ENCODE measurements around the gene ENO3. TPM values are rescaled to one million over a fixed set of nuclear protein-coding genes. Genes with fewer than 3 reads are reported as not detected.
"Not testable (repeated sequence)": the region's sequence is repeated elsewhere in the genome, so short reads cannot be mapped to it uniquely, and the experiment has no call there.

ENO3 gene
- total RNA-seq, 6 experiments from 2014 or later = 1.9 to 4.6 (median 3.2) TPM

DNA sequence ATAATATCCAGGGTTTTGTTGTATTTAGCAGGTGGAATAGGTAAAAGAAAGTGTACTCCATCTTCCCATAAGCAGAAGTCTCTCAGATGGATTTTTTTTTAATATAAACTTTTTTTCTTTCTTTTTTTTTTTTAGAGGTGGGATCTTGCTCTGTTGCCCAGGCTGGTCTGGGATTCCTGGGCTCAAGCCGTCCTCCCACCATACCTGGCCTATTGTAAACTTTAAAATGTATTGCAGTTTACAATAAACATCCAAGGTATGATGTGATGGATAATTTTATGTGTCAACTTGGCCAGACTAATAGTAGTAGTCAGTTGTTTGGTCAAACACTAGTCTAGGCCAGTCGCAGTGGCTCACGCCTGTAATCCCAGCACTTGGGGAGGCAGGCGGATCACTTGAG is 29.6 kb upstream of the ENO3 start:
- Mint-ChIP-seq H3K4me3 (no peak overlapping the region), H3K27me3 (ENCODE audit: insufficient read depth) (peaks cover 1% of the 10 kb centered on the region; the same call in 1 of the 2 replicates), H3K36me3 (ENCODE audit: low read depth) (no peaks in the 10 kb centered on the region), H3K27ac (no peak overlapping the region), H3K4me1 (ENCODE audit: low read depth) (peaks cover 10% of the 10 kb centered on the region), H3K9me3 (no peaks in the 10 kb centered on the region)
- no peak for DNase-seq
- TF ChIP-seq, protein P1, sequence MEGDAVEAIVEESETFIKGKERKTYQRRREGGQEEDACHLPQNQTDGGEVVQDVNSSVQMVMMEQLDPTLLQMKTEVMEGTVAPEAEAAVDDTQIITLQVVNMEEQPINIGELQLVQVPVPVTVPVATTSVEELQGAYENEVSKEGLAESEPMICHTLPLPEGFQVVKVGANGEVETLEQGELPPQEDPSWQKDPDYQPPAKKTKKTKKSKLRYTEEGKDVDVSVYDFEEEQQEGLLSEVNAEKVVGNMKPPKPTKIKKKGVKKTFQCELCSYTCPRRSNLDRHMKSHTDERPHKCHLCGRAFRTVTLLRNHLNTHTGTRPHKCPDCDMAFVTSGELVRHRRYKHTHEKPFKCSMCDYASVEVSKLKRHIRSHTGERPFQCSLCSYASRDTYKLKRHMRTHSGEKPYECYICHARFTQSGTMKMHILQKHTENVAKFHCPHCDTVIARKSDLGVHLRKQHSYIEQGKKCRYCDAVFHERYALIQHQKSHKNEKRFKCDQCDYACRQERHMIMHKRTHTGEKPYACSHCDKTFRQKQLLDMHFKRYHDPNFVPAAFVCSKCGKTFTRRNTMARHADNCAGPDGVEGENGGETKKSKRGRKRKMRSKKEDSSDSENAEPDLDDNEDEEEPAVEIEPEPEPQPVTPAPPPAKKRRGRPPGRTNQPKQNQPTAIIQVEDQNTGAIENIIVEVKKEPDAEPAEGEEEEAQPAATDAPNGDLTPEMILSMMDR (IDR thresholded peaks at IDR 0.05) = no peak

DNA sequence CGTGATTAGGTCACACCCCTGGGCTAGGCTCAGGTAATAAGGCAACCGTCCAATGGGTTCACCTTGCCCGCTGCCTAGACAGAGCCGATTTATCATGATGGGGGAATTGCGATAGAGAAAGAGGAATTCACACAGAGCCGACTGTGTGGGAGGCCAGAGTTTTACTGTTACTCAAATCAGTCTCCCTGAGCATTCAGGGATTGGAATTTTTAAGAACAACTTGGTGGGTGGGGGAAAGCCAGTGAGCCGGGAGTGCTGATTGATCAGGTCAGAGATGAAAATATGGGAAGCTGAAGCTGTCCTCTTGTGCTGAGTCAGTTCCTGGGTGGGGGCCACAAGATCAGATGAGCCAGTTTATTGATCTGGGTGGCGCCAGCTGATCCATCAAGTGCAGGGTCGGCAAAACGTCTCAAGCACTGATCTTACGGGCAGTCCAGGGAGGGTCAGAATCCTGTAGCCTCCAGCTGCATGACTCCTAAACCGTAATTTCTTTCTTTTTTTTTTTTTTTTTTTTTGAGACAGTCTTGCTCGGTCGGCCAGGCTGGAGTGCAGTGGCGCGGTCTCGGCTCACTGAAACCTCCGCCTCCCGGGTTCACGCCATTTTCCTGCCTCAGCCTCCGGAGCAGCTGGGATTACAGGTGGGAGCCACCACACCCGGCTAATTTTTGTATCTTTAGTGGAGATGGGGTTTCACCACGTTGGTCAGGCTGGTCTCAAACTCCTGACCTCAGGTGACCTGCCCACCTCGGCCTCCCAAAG is 24.2 kb upstream of the ENO3 start:
- H3K9me3 Mint-ChIP-seq; DNase-seq; H3K4me3 Mint-ChIP-seq; H3K27me3 Mint-ChIP-seq (ENCODE audit: insufficient read depth); H3K27ac Mint-ChIP-seq; H3K4me1 Mint-ChIP-seq (ENCODE audit: low read depth): not testable (repeated sequence)
- H3K36me3 Mint-ChIP-seq (ENCODE audit: low read depth) = peaks cover 20% of the 10 kb centered on the region; the same call in 1 of the 2 replicates

GRCh38 chr17:4928881-4929280 is 22.0 kb upstream of the ENO3 start:
- Mint-ChIP-seq H3K36me3 (ENCODE audit: low read depth) (peaks cover 20% of the 10 kb centered on the region; the same call in 1 of the 2 replicates), H3K27ac (no peak overlapping the region), H3K9me3 (no peaks in the 10 kb centered on the region), H3K4me3 (no peak overlapping the region), H3K27me3 (ENCODE audit: insufficient read depth) (peaks cover 2% of the 10 kb centered on the region), H3K4me1 (ENCODE audit: low read depth) (peaks cover 2% of the 10 kb centered on the region)
- TF ChIP-seq, protein P1 (IDR thresholded peaks at IDR 0.05) = no peak
- no peak for DNase-seq

- Mint-ChIP-seq H3K27me3 (ENCODE audit: insufficient read depth) (peaks cover 4% of the 10 kb centered on the region), H3K36me3 (ENCODE audit: low read depth) (peaks cover 25% of the 10 kb centered on the region), H3K4me1 (ENCODE audit: low read depth) (peaks cover 10% of the 10 kb centered on the region), H3K9me3 (no peaks in the 10 kb centered on the region), H3K4me3 (no peak within 1 kb of the TSS), H3K27ac (no peak within 1 kb of the TSS)
- no peak for DNase-seq
- TF ChIP-seq, protein P1 (IDR thresholded peaks at IDR 0.05) = no peak
Observed at GRCh38 chr17:4931963-4932362, 19.0 kb upstream of the ENO3 start, which contains the start of gene GP1BA. TSS of gene GP1BA (plus strand) at chr17:4932277. CDS start at chr17:4932605, 328 bp downstream.

- Mint-ChIP-seq H3K4me1 (ENCODE audit: low read depth) (peaks cover 10% of the 10 kb centered on the region), H3K27ac (no peak overlapping the region), H3K4me3 (no peak overlapping the region), H3K27me3 (ENCODE audit: insufficient read depth) (peaks cover 4% of the 10 kb centered on the region), H3K9me3 (no peaks in the 10 kb centered on the region), H3K36me3 (ENCODE audit: low read depth) (peaks cover 25% of the 10 kb centered on the region)
- no peak for DNase-seq
- TF ChIP-seq, protein P1 (IDR thresholded peaks at IDR 0.05) = no peak
Observed at GRCh38 chr17:4932756-4933155, 18.2 kb upstream of the ENO3 start.

DNA sequence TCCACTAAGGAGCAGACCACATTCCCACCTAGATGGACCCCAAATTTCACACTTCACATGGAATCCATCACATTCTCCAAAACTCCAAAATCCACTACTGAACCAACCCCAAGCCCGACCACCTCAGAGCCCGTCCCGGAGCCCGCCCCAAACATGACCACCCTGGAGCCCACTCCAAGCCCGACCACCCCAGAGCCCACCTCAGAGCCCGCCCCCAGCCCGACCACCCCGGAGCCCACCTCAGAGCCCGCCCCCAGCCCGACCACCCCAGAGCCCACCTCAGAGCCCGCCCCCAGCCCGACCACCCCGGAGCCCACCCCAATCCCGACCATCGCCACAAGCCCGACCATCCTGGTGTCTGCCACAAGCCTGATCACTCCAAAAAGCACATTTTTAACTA is 17.3 kb upstream of the ENO3 start:
- Mint-ChIP-seq H3K9me3 (no peaks in the 10 kb centered on the region), H3K27me3 (ENCODE audit: insufficient read depth) (peaks cover 4% of the 10 kb centered on the region), H3K4me1 (ENCODE audit: low read depth) (peaks cover 16% of the 10 kb centered on the region), H3K36me3 (ENCODE audit: low read depth) (peaks cover 28% of the 10 kb centered on the region), H3K27ac (peak overlapping the region; percentile 48; the same call in 1 of the 2 replicates), H3K4me3 (no peak overlapping the region)
- TF ChIP-seq, protein P1 (IDR thresholded peaks at IDR 0.05) = no peak
- no peak for DNase-seq

Measured in HFFc6 (cell line).